Effector memory CD8-positive, alpha-beta T cell (primary cell): ENCODE results near the gene TAS2R3.

Experiments
- ATAC-seq: fragments of 150-1000 bp; cut with Tn5 transposase; replicated peaks from 2 replicates; pipeline ENCODE4 v1.10.0; 2021; ENCODE audit warnings: mild to moderate bottlenecking, moderate library complexity
- DNase-seq, 3 experiments: peaks; one replicate each; pipeline ENCODE4 v3.0.0; 2021
- H3K27ac Mint-ChIP-seq, 2 donors: one replicate each; pipeline ENCODE4 v1.8.0; 2022; ENCODE audit warnings: mild to moderate bottlenecking in 2 of 2, mixed read lengths in 2 of 2, moderate library complexity in 2 of 2
- H3K27me3 Mint-ChIP-seq, 2 donors: one replicate each; pipeline ENCODE4 v1.8.0; 2022; ENCODE audit warnings: mixed read lengths in 2 of 2
- H3K36me3 Mint-ChIP-seq: one replicate; pipeline ENCODE4 v1.8.0; 2022; ENCODE audit warnings: mild to moderate bottlenecking, moderate library complexity, mixed read lengths; ENCODE audit not compliant: insufficient read depth
- H3K4me1 Mint-ChIP-seq, 2 donors: one replicate each; pipeline ENCODE4 v1.8.0; 2022; ENCODE audit warnings: low read depth in 2 of 2, mixed read lengths in 2 of 2
- H3K4me3 Mint-ChIP-seq, 2 donors: one replicate each; pipeline ENCODE4 v1.8.0; 2022; ENCODE audit warnings: mild to moderate bottlenecking in 2 of 2, mixed read lengths in 2 of 2, moderate library complexity in 2 of 2
- H3K9me3 Mint-ChIP-seq, 2 donors: one replicate each; pipeline ENCODE4 v1.8.0; 2022; ENCODE audit warnings: mixed read lengths in 2 of 2
- total RNA-seq, 9 experiments: gene quantifications; one replicate each; lab custom pipeline; 2026; lab: John Stamatoyannopoulos, UW

TAS2R3 gene
- total RNA-seq, result 0 to 6.6 (median 0.38) reads per million in 9 experiments

DNA sequence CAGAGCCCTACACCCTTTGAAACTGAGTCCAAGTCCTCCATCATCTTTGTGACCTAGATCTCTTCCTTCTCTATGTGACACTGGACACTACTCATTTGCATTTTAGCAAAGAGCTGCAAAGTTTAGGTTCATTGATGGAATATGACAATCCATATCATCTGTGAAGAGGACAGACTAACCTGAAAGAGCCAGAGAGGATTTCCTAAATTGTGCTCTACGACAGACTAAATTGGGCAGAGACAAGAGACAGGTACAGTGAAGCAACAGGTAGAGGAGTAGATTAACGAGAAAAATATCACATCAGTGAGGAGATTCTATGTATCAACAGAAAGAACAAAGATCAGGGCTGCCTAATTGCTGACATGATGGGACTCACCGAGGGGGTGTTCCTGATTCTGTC lies at the start of gene TAS2R3:
TSS of gene TAS2R3 (plus strand) at position 301 of the 400 bp plus-strand sequence. CDS start at position 363, 62 bp downstream.
- peak within 1 kb of the TSS in 1 of 2 donors; percentile 26 for H3K27ac Mint-ChIP-seq
- H3K27me3 Mint-ChIP-seq, result no peaks in the 10 kb centered on the region
- DNase-seq (no peak), ATAC-seq (no peak)
- H3K4me1 Mint-ChIP-seq, result peaks cover 0 to 16% of the 10 kb centered on the region in 2 donors
- no peak within 1 kb of the TSS for H3K4me3 Mint-ChIP-seq
- peaks cover 7% of the 10 kb centered on the region for H3K36me3 Mint-ChIP-seq
- no peaks in the 10 kb centered on the region for H3K9me3 Mint-ChIP-seq

DNA sequence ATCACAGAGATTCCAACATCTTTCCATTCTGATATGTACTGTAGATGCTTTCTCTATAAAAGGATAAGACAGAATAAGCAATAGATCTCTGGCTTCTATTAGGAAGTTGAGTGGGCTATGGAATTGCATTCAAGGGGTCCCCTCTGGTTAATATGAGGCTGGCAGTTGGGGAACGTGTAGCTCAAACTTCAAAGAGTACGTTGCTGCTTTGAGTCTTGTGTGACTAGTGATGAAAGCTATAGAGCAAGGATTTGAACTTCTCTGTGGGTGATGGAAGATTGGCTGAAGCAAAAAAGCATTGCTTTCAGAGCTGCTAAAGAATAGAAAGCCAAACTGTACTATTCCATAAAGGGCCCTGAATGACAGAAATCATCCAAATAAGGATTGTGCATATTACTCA lies 49.3 kb upstream of the TAS2R3 start:
- Mint-ChIP-seq H3K4me3 (no peak overlapping the region), H3K36me3 (no peaks in the 10 kb centered on the region), H3K4me1 (peaks cover 3% of the 10 kb centered on the region in 2 donors), H3K27ac (no peak overlapping the region), H3K27me3 (no peaks in the 10 kb centered on the region), H3K9me3 (no peaks in the 10 kb centered on the region)
- ATAC-seq (no peak), DNase-seq (no peak)

GRCh38 chr7:141715018-141715417 lies 48.9 kb upstream of the TAS2R3 start:
- H3K27me3 Mint-ChIP-seq, result no peaks in the 10 kb centered on the region
- no peak overlapping the region for H3K4me3 Mint-ChIP-seq
- H3K36me3 Mint-ChIP-seq, result no peaks in the 10 kb centered on the region
- DNase-seq, result no peak
- no peaks in the 10 kb centered on the region for H3K9me3 Mint-ChIP-seq
- H3K4me1 Mint-ChIP-seq, result peaks cover 3% of the 10 kb centered on the region in 2 donors
- H3K27ac Mint-ChIP-seq, result no peak overlapping the region
- no peak for ATAC-seq

DNA sequence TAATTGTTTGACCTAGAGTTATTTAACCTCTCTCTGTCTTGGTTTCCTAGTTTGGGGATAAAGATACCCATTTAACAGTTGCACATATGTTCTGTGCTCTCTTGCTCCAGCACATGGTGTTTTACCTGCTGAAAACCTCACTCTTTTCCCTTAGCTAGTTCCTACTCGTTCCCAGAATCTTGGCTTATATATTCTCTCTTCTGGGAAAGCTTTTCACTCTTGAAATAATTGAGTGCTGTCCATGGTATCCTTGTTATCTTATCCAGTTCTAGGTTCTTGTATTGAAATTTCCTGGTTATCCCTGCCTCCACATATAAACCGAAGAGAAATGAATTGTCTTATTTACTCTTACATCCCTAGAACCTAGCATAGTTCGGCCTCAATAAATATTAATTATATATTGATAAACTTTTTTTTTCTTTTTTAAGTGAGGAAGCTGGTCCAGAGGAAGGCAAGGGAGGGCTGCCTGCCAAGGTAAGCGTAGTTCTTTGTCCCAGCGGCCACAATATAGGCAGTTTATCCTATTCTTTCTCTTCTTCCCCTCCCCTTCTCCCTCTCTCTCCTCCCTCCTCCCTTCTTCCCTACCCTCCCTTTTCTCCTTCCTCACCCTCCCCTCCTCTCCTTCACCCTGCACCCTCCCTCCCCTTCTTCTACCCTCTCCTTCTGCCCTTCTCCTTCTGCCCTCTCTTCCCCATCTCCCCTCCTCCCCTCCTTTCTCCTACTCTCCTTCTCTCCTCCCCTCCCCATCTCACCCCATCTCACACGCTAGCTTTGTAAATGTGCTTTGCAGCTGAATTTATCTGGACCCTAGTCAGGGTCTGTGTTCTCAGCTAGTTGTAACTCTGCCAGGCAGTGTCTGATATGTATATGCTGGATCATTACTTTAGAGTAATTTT lies 47.9 kb upstream of the TAS2R3 start:
- DNase-seq (no peak), ATAC-seq (no peak)
- Mint-ChIP-seq H3K36me3 (no peaks in the 10 kb centered on the region), H3K4me1 (peaks cover 3% of the 10 kb centered on the region in 2 donors), H3K9me3 (no peaks in the 10 kb centered on the region), H3K27ac (no peak overlapping the region), H3K27me3 (no peaks in the 10 kb centered on the region), H3K4me3 (no peak overlapping the region)

DNA sequence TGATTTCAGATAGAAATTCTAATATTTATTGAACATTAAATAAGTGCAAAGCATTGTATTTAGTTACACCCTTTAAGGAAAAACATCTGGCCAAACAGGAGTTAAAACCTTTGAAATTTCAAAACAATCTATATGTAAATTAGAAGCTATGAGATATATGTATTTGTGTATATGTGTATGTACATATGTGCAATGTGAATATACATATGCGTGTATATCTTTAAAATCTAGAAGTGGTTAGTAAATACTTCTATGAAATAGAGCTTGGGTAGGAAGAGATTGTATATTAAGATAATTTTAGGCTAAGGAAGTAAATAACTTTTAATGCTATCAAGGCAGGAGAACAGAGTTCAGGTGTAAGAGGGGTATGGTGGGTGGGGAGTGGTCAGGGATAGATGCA lies 46.4 kb upstream of the TAS2R3 start:
- H3K36me3 Mint-ChIP-seq, result no peaks in the 10 kb centered on the region
- no peak overlapping the region for H3K4me3 Mint-ChIP-seq
- ATAC-seq (no peak), DNase-seq (no peak)
- no peaks in the 10 kb centered on the region for H3K4me1 Mint-ChIP-seq
- no peaks in the 10 kb centered on the region for H3K9me3 Mint-ChIP-seq
- H3K27ac Mint-ChIP-seq, result no peak overlapping the region
- no peaks in the 10 kb centered on the region for H3K27me3 Mint-ChIP-seq

DNA sequence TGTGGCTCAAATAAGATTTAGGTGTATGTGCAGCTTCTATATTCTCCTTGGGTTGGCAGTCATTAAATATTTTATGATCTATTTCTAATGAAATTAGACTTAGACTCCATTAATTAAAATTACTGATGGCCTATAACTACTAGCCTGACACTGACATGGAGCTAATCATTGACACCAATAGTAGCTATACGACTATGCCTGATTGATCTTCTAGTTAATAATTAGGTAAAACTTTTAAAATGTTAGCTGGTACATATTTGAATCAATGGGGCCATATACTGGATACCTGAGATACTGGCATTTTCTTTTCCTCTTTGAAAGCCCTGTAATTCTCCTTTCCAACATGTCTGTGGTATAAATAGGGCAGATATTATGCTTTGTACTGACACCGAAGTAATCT lies 41.4 kb upstream of the TAS2R3 start:
- ATAC-seq, result no peak
- H3K27me3 Mint-ChIP-seq, result no peaks in the 10 kb centered on the region
- H3K36me3 Mint-ChIP-seq, result no peaks in the 10 kb centered on the region
- H3K4me1 Mint-ChIP-seq, result no peaks in the 10 kb centered on the region
- no peak overlapping the region for H3K4me3 Mint-ChIP-seq
- no peak for DNase-seq
- no peaks in the 10 kb centered on the region for H3K9me3 Mint-ChIP-seq
- no peak overlapping the region for H3K27ac Mint-ChIP-seq

- Mint-ChIP-seq H3K9me3 (no peaks in the 10 kb centered on the region), H3K27ac (no peak overlapping the region), H3K27me3 (no peaks in the 10 kb centered on the region), H3K36me3 (no peaks in the 10 kb centered on the region), H3K4me1 (no peaks in the 10 kb centered on the region), H3K4me3 (no peak overlapping the region)
- no peak for DNase-seq
- ATAC-seq, result no peak
These were observed 34.9 kb upstream of the TAS2R3 start for GRCh38 chr7:141729020-141729419.

DNA sequence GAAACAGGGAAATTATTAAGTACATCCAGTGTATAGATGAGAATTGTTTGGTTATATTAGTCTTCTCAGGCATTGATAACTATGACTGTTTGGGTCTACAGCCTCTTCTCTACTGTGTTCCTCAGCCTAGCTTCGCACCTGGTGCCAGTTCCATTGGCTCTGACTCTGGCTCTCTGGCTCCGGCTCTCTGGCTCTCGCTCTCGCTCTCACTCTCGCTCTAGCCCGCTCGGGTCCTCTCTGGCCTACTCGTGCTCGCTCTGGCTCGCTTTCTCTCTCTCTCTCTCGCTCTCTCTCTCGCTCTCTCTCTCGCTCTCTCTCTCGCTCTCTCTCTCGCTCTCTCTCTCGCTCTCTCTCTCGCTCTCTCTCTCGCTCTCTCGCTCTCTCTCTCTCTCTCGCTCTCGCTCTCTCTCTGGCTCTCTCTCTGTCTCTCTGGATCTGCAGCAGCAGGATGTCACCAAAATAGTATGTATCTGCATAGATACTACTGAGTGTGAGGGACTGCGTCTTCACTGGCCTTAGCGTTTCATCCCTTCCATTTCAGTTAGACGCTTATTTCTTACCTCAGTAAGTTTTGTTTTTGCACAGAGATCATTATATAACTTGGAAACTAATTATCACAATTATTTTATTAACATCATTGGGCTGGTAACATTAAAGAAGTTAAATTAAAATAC lies 32.3 kb upstream of the TAS2R3 start:
- DNase-seq (no peak), ATAC-seq (no peak)
- no peaks in the 10 kb centered on the region for H3K36me3 Mint-ChIP-seq

DNA sequence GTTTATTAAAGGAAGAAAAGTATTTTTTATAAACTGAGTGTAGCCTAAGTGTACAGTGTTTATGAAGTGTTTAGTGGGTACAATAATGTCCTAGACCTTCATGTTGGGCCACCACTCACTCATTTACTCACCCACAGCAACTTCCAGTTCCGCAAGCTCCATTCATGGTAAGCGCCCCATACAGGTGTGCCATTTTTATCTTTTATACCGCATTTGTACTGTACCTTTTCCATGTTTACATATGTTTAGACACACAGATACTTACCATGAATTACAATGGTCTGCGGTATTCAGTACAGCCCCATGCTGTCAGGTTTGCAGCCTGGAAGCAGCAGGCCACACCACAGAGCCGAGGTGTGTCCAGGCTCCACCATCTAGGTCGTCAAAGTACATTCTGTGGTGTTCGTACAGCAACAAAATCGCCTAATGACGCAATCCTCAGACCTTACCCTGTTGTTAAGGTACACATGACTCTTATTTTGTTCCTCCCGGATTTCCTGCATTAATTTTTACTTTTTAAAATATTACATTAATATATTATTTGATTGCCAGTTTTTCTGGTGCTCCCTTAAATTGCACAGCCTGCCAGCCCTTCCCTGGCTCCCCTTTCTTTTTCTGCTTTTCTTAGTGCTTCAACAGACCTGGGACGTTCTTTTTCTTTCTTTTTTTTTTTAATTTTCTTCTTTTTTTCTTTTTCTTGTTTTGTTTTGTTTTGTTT lies 26.6 kb upstream of the TAS2R3 start:
- no peaks in the 10 kb centered on the region for H3K27me3 Mint-ChIP-seq
- H3K27ac Mint-ChIP-seq, result peak overlapping the region; percentile 99
- H3K9me3 Mint-ChIP-seq, result no peaks in the 10 kb centered on the region
- H3K4me1 Mint-ChIP-seq, result peaks cover 22 to 24% of the 10 kb centered on the region in 2 donors
- H3K4me3 Mint-ChIP-seq, result peak overlapping the region; percentile 96 to 99
- peaks cover 34% of the 10 kb centered on the region for H3K36me3 Mint-ChIP-seq
- peak; percentile 36 for ATAC-seq
- peak; percentile 31 to 37 (median 33) for DNase-seq

More for the DNA sequence above, 32.3 kb upstream of the TAS2R3 start:
- Mint-ChIP-seq H3K4me3 (no peak overlapping the region), H3K27ac (no peak overlapping the region), H3K9me3 (no peaks in the 10 kb centered on the region), H3K27me3 (no peaks in the 10 kb centered on the region), H3K4me1 (no peaks in the 10 kb centered on the region)

DNA sequence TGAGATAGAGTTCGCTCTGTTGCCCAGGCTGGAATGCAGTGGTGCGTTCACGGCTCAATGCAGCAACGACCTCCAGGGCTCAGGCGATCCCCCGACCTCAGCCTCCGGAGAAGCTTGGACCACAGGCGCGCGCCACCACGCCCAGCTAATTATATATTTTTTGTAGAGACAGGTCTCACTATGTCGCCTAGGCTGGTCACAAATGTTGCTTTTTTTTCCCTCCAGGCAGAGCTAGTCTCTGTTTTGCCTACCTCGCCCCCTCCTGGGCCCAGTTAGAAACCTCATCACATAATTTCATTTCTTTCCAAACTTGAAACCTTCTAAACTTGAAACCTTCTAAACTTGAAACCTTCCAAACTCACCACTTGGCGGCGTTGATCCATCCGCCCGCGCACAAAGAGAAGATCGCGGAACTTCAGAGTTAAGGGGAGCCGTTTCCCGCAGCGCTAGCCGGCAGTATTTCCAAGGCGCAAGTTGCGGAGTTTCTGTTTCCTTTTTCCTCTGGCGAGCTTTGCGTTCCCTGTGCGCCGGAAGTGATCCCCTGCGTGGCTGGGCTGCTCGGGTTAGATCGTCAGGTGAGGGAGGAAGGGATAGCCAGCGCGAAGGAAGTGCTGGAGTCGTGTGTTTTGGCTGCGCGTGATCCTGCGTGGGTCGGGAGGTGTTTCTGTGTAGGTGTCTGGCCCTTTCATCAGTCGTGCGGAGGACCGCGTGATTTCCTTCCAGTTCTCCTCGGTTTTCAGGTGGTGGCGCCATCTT lies 25.9 kb upstream of the TAS2R3 start, which contains the start of gene SSBP1:
TSS of gene SSBP1 (plus strand) at position 523 of the 756 bp plus-strand sequence. CDS start 809 bp downstream, outside the sequence.
- Mint-ChIP-seq H3K4me1 (peaks cover 22 to 29% of the 10 kb centered on the region in 2 donors), H3K27me3 (no peaks in the 10 kb centered on the region), H3K9me3 (no peaks in the 10 kb centered on the region), H3K27ac (peak within 1 kb of the TSS; percentile 99), H3K36me3 (peaks cover 42% of the 10 kb centered on the region), H3K4me3 (peak within 1 kb of the TSS; percentile 96 to 99)
- peak; percentile 88 to 91 (median 88) for DNase-seq
- peak; percentile 79 for ATAC-seq

DNA sequence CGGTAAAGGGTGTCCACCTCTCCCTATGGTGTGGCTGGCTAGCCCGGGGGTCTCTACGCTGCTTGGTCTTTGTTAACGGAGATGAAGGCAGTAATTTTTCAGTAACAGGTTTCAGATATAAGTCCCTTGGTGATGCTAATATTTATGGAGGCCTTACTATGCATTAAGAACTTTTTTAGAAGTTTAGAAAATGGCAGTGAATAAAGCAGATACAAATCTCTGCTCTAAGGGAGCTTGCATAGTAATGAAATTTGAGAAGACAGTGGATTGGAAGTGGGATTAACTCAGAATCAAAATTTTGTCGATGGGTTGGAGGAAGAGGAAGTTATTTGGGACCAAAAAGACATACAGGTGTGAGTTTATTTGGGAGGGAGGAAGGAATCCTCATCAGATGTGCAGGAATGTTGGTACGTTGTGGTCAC lies 25.3 kb upstream of the TAS2R3 start:
- Mint-ChIP-seq H3K27ac (peak overlapping the region; percentile 99), H3K4me1 (peaks cover 22 to 29% of the 10 kb centered on the region in 2 donors), H3K9me3 (no peaks in the 10 kb centered on the region), H3K36me3 (peaks cover 48% of the 10 kb centered on the region), H3K27me3 (no peaks in the 10 kb centered on the region), H3K4me3 (peak overlapping the region; percentile 96 to 99)
- DNase-seq (no peak), ATAC-seq (no peak)

DNA sequence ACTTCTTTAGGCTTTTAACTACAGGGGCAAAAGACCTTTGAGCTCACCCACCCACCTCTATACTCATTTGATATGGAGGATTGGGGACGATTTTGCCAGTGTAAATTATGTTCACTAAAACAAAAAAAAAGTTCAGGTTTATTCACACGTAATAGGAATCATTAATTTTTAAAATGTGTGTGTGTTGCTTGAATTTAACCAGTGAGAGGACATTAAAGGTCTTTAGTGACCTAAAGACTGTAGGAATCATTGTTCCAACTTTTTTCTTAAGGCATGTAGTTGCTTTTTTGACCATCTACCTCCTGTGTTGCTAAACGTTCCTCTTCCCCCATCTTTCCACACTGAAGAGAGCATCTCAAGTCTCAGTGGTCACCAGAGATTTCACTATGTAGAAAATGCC lies 24.6 kb upstream of the TAS2R3 start:
- Mint-ChIP-seq H3K4me1 (peaks cover 22 to 35% of the 10 kb centered on the region in 2 donors), H3K36me3 (peaks cover 54% of the 10 kb centered on the region)

More for the DNA sequence above, 24.6 kb upstream of the TAS2R3 start:
- no peaks in the 10 kb centered on the region for H3K9me3 Mint-ChIP-seq
- no peaks in the 10 kb centered on the region for H3K27me3 Mint-ChIP-seq
- no peak for ATAC-seq
- peak overlapping the region; percentile 74 to 99 for H3K27ac Mint-ChIP-seq
- DNase-seq, result no peak
- peak overlapping the region; percentile 96 to 99 for H3K4me3 Mint-ChIP-seq
